GM19099 (cell line): ENCODE measurements around the gene AIPL1.

Experiments used
- POLR2A ChIP-seq: IDR thresholded peaks from 3 replicates; pipeline ENCODE4 v1.6.1; 2011; ENCODE audit warnings: low read depth; ENCODE audit not compliant: insufficient read length; ENCODE audit errors: extremely low read depth

Gene AIPL1

DNA sequence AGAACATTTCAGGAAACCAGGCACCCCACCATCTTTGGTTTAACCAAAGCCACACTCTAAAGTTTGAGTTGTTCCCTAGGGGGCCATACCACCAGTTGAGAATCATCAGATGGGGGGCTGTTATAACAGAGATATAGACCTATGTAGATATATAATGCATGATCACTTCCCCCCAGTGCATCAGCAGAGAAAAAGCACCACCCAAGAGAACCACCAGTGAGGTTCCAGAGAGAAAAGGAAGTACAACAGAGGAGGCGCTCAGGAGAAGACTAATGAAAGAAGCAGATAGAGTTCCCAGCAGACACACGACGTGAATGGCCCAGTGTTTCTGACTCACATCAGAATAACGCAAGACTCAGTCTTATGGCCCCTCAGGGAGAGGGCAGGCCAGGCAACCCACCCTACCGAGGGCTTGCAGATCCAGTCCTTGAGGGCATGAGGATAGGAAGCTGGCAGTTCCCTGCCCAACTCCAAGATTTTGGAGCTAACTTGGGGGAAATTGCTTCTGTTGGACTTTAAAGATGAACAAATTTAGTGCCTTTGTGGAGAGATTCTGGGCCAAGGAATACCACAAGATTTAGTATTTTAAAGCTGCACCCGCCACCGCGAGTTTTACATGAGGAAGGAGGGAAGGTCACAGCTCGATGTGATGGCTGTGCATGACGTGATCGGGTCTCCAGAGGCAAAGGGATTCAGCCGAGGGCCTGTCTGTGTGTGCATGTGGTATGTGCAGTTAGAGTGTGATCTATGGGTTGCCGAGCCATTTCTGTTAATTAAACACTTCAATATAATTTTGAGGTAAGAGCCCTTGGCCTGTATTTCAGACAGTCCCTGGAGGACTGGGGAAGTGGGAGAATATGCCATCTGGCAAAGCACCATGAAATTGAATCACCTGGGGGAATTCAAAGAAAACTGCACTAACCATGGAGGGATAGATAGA lies 53.1 kb downstream of the AIPL1 start:
- no peak for TF ChIP-seq POLR2A

DNA sequence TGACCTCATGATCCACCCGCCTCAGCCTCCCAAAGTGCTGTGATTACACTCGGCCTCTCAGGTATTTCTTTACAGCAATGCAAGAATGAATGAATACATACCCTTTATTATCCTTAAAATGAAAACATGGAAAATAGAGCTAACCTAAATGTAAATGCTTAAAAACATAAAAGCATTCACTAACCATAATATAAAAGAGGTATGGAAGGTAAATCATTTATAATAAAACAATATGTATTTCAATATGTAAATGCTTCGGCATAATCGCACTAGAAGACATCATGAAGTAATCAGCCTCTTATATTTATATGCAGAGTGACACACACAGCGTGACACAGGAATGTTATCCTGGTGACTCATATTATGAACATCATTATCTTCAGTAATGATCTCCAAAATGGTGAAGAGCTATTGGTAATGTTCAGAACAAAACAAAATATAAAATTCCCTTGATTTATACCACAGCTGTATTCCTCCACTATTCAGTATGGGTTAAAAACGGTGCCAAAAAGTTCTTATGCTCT lies 53.9 kb downstream of the AIPL1 start:
- no peak for TF ChIP-seq POLR2A

DNA sequence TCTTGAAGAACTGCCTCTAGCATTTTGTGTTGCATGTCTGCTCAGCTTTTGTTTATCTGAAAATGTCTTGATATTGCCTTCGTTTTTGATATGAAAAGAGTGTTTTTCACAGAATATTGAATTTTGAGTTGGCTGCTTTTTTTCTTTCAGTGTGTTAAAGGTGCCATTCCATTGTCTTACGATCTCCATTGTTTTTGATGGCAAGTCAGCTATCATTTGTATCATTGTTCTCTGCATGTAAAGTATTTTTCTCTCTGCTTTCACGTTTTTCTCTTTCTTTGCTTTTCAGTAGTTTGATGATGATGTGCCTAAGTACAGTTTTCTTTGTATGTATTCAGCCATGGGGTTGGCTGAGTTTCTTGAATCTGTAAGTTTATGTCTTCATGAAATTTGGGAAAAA lies 57.0 kb downstream of the AIPL1 start:
- no peak for TF ChIP-seq POLR2A

DNA sequence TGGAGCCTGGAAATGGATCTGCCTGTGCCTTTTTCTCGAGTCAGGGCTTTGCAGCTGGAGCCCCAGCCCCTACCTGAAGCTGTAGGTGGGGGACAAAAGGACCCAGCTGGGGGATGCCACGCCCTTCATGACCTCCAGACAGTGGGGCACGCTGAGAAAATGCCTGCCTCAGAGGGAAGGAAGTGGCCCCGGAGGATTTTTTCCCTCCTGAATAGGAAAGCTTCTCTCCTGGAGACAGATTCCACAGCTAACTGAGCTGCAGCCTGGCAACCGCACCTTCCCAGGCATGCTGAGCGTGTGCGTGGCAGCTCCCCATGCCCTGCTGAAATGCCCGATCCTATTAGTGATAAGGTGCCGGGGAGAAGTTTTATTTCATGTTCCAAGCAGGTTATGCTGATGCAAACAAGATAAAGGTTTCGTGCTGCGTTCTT lies 58.0 kb downstream of the AIPL1 start:
- no peak for TF ChIP-seq POLR2A

DNA sequence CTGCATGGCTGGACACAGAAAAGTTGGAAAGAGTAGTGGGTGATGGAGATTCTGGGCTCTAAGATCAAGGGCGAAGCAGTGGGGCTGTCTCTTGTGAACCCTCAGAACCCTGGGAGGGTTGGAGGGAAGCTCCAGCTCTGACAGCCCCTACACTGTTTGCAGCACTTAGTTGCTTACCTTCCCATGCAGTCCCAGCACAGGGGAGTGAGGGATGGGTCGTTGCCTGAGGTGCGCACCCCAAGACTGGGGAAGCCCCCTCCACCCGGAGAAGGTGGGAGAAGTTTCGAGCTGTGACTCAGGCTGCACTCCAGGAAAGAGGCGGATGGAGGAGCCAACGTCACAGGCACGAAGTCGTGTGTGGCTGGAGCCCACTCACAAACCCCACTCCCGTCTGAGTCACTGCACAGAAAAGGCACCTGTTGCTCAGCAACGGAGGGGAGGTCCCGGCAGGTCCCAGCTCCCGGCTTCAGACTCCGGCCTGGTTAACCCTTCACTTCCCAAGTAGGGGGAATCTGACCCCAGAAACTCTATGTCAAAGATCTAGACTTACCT lies 60.1 kb downstream of the AIPL1 start:
- no peak for TF ChIP-seq POLR2A

DNA sequence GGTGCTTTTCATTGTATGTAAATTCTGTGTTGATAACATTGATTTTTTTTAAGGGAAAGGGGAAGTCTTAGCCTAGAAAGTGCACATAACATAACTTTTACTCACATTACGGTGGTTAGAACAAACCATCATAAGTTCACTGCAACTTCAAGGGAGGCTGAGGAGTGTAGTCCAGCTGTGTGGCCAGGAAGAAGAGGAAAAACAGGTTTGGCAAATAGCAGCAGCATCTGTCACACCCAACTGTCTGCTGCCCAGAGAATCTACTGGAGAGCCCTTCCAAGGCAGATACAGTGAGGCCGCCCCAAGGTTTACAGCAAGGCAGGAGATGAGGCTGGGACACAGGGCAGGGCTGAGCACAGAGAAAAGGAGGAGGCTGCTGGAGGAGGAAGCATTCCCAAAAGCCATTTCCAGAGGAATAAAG lies 60.6 kb downstream of the AIPL1 start:
- TF ChIP-seq POLR2A, result no peak
